DMS53 treated with DMSO at 0.1 percent for 48 hours (cell line): ENCODE measurements around the gene ACSS1.

Experiments used
- DNase-seq: peaks from one replicate; lab custom pipeline; 2025; ENCODE audit not compliant: unreplicated experiment; lab: John Stamatoyannopoulos, UW

ACSS1 gene

DNA sequence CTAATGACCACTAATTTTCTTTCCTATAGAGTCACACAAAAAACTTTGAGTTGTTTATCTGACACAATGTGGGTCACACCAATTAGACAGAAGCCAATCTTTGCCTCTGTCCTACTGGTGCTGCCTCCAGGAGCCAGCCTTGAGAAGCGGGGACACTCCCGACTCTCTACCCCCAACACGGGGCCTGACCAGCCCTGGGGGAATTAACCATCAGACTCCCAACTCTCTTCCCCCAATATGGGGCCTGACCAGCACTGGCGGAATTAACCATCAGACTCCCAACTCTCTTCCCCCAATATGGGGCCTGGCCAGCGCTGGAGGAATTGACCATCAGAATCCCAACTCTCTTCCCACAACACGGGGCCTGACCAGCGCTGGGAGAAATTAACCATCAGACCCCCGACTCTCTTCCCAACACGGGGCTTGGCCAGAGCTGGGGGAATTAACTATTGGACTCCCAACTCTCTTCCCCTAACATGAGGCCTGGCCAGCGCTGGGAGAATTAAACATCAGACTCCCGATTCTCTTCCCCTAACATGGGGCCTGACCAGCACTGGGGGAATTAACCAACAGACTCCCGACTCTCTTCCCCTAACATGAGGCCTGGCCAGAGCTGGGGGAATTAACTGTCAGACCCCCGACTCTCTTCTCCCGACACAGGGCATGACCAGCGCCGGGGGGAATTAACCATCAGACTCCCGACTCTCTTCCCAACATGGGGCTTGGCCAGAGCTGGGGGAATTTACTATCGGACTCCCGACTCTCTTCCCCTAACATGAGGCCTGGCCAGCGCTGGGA is 96.4 kb downstream of the ACSS1 start:
- DNase-seq: no peak

- DNase-seq: peak; percentile 74
Observed at GRCh38 chr20:24960861-24961260, 97.1 kb downstream of the ACSS1 start.

- DNase-seq: no peak
Observed at GRCh38 chr20:24960302-24960801, 97.6 kb downstream of the ACSS1 start.

DNA sequence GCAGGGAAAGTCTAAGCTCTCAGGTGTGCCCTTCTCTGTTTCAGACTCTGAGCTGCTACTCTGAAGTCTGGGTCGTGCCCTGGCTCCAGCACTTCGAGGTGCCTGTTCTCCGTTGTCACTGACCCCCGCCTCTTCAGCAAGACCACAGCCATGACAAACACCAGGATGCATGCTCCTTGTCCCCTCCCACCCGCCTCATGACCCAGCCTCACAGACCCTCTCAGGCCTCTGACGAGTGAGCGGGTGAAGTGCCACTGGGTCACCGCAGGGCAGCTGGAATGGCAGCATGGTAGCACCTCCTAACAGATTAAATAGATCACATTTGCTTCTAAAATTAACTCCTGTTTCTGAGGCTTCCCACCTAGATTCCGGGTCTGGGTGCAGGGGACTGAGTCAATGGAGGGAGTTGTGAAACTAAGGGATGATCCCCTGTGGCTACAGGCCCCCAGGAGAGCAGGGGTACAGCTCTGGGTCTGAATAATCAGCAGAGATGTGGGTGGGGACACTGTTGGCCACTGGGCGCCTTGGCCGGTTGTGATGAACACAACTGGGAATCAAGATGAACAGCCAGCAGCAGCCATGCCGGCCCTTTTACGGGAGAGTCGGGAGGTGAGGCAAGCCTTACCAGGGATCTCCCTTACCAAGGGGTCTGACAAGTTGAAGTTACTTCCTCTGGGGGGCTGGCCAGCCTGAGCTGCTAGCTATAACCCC is 98.2 kb downstream of the ACSS1 start:
- no peak for DNase-seq

DNA sequence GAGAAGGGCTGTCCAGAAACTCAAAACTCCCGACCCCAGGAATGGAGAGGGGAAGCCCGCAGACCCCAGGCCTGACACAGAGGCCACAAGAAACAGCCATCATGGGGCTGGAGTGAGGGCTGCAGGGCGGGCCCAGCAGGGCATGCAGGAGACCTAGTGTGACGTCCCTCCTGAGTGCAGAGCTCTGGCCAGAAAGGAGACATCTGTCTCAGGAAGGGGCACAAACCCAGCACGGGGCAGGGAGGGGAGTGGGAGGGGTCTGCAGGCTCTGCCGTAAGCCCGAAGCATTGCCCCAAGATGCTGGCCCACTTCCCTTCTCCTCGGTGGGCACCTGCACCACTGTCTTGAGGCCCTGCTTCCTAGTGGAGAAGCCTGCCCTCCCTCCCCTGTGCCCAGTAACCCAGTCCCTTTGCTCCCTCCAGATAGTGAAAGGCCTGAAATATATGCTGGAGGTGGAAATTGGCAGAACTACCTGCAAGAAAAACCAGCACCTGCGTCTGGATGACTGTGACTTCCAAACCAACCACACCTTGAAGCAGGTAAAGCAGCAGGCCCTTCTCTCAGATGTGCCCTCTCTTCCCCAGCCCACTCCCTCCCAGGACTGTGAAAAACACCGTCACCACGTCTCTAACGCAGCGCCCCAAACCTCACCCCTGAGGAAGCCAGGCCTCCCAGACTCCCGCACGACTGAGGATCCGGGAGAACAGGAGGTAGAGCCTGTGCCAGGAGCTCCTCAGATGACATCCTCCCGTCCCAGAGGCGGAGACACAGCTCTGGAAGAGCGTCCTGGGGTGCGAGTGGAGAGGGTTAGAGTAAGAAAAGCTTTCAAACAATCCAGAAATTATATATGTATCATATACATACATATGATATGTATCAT is 99.2 kb downstream of the ACSS1 start:
- no peak for DNase-seq

GRCh38 chr20:24957326-24958016 is 100.5 kb downstream of the ACSS1 start:
- DNase-seq: no peak
